HG03571 (cell line): ENCODE measurements around the gene PAQR7.

Experiments
- ATAC-seq: cut with Tn5 transposase; IDR thresholded peaks from one replicate; pipeline ENCODE4 v1.9.1; 2021; ENCODE audit not compliant: unreplicated experiment

PAQR7 gene

GRCh38 chr1:25874635-25875153 is 814 bp downstream of the PAQR7 start:
- no peak for ATAC-seq

- ATAC-seq, result no peak
Measured at GRCh38 chr1:25874209-25874608, 1.3 kb downstream of the PAQR7 start.

- no peak for ATAC-seq
Measured at GRCh38 chr1:25873120-25873519, 2.4 kb downstream of the PAQR7 start.

DNA sequence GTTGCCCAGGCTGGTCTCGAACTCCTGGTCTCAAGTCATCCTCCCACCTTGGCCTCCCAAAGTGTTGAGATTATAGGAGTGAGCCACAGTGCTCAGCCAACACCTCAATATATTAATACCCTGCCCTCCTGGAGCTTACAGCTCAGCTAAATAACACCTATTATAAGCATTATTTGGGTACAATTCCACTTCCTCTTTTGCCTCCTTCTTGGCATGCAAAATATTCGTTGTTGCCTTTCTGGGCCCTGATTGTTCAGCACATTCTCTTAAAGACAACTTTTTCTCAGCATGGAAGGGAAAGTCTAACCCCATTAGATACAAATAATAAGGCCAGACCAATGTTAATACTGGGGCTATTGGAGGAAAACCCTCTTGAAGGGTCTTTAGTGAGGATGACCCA is 2.8 kb downstream of the PAQR7 start:
- no peak for ATAC-seq

DNA sequence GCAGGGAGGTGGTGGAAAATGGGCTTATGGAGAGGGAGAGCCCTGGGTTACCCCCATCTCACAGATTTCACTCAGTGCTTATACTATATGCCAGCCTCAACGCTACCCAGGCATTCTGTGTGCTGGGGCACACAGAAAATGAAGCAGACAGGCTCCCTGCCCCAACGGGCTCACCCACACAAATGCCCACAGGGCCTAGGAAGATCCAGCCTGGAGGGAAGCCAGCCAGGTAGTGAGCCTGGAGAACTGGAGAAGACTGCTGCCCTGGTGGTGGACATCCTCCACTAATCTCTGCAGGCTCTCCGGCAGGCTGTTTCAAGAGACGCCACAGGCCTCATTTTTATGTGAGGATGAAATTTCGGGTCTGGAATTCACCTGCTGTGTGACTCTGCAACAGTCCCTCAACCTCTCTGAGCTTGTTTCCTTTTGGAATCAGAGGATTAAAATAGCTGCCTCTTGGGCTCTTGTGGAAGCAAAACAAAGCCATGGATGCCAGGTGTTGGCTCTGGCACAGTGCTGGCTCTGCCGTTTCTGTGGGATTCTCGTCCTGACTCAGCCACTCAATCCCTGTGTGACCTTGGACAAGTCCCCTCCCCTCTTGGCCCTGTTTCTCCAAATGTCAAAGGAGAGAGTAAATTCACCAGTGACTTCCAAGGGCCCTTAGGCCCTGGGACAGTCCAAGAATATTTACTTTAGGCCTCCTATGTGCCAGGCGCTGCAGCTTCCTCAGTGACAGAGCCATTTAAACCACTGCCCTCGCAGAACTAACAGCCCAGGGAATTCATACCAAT is 3.6 kb downstream of the PAQR7 start:
- no peak for ATAC-seq

DNA sequence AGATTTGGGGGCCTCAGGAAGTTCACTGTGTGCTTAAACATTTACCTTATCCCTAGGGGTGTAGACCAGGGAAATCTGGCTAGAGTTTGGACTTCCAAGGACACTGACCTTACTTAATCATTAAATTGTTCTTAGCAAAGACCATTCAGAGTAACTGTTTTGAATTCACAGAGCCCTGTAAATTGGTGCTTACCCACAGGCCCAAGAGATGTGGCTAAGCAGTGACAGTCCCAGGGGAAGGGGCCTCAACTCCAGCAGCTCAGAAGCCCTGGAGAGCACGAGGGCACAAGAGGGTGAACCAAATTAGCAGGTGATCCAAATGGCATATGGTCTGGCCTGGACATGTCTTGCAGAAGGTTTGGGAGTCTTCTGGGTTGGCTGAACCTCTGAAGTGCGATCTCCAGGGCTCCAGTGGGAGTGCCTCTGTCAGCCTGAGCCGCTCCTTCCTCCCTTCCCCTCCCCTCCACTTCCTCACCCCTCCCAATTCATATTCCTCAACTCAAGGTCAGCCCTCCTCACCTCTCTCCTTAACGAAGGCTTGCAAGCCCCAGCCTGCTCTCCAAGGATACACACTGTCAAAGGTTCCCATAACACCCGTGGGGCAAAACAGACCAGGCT is 4.3 kb downstream of the PAQR7 start:
- no peak for ATAC-seq

GRCh38 chr1:25870614-25871013 is 4.9 kb downstream of the PAQR7 start:
- no peak for ATAC-seq

DNA sequence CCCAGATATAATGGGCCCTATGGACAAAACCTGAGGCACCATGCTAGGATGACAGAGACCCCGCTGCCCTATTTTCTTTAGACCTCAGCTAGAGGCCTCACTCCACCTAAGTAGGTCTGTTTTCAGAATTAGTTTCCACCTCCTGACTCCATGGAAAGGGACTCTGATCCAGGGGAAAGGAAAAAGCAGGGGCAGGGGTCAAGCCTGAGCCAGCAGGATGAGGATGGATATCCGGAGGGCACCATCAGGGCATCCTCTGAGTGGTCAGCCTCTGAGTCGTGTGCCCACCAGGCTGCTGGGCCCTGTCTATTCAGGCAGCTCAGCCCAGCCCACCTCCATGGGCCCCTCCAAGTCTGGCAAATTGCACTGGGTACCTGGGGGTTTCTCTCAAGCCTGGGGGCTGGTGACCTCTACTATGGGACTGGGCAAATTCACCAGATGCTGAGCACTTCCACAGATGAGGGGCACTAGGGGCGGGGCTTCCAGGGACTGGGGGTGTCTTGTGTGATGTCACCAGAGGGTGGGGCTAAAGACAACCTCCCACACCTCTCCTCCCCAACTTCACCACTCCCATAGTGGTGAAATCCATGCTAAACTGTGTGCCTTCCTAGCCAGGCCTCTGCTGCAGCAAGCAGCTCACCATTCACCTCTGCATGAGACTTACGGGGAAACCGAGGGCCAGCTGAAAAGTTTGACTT is 5.5 kb downstream of the PAQR7 start:
- ATAC-seq, result no peak

GRCh38 chr1:25867210-25867991 is 8.1 kb downstream of the PAQR7 start:
- no peak for ATAC-seq

- no peak for ATAC-seq
Measured at GRCh38 chr1:25866288-25866687, 9.2 kb downstream of the PAQR7 start.

GRCh38 chr1:25864434-25864833 is 11.1 kb downstream of the PAQR7 start:
- no peak for ATAC-seq

DNA sequence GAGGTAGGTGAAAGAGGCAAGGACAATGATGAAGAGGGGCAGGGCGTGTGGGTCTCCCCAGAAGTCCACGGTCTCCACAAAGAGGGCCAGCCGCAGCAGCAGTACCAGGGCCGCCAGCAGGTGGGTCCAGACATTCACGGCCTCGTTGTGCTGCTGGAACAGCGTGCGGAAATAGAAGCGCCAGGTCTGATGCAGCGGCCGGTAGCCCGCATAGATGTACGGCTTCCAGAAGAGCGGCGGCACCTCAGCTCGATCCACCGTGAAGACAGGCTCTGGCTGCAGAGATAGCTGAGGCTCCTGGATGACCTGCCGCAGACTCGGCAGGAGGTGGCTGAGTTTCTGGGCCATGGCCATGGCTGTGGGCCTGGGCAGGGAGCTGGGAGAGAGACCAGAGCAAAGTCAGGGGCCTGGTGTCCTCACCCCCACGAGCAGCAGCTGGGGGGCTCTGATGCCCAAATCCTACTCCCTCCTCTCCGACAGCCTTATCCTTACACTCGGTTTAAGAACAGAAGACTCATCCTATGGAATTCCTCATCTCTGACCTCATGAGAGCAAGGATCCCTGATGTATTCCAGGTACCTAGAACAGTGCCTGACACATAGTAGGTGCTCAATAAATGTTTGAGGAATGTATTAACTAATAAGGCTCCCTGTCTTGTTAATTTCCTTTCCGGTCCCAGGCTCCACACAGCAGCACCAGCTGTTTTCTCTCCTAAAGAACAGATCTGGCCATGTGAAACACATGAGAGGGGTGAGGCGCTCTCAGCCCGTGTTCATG is 11.8 kb downstream of the PAQR7 start:
- ATAC-seq, result no peak

GRCh38 chr1:25862785-25863485 is 12.6 kb downstream of the PAQR7 start:
- ATAC-seq, result no peak

DNA sequence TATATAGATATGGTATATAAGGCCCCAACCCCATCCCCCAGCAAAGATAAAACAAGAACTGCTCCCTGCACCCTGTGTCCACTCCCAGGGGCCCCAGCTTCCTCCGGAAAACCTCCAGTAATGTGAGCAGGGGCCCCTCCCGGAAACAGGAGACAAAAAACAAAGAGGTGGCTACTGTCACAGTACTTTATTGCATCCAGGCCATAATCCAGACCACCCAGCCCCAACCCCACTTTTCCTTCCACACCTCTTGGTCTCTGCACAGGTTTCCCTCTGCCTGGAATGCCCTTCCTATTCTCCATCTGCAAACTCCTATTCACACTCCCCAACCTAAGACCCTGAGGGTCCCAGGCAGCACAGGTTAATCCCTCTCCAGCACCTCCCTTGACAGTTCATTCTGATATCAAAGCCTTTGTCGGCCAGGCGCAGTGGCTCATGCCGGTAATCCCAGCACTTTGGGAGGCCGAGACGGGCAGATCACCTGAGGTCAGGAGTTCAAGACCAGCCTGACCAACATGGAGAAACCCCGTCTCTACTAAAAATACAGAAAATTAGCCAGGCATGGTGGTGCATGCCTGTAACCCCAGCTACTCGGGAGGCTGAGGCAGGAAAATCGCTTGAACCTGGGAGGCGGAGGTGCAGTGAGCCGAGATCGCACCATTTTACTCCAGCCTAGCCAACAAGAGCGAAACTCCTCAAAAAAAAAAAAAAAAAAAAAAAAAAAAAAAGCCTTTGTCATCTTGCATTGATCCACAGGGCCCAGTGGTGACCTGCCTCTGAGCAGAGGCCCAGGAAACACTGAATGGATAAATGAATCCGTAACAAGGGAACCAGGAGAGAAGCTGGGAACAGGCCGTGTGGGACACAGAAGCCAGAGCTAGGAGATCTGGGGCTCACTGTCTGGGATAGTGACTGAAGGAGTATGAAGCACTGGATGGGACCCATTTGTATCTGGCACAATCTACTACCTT is 13.9 kb downstream of the PAQR7 start:
- no peak for ATAC-seq

GRCh38 chr1:25858906-25859789 is 16.4 kb downstream of the PAQR7 start, which contains the start of gene AUNIP:
AUNIP (minus strand) TSS chr1:25859457; CDS start chr1:25859357, 100 bp downstream.
- ATAC-seq, result peak; percentile 76

- no peak for ATAC-seq
Measured at GRCh38 chr1:25858494-25858893, 17.0 kb downstream of the PAQR7 start.

DNA sequence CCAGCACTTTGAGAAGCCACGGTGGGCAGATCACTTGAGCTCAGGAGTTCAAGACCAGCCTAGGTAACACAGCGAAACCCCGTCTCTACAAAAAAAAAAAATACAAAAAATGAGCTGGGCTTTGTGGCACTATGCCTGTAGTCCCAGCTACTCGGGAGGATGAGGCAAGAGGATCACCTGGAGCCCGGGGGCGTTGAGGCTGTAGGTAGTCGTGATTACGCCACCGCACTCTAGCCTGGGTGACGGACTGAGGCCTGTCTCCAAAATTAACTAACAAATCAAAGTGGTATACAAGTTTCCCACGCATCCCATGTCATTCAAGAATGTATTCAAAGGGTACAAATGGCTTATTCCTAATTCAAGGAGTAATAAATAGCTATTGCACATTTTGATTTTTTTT is 18.7 kb downstream of the PAQR7 start:
- no peak for ATAC-seq
